Neural progenitor cell (in vitro differentiated cells): ENCODE results near the gene GBP2. TPM values are rescaled to one million over a fixed set of nuclear protein-coding genes. Genes with fewer than 3 reads are reported as not detected.
A peak's percentile ranks its signal among the peaks of the same experiment; 100 is the strongest.

ENCODE experiments used
- DNase-seq: peaks from one replicate; pipeline ENCODE4 v3.0.0-alpha.2; 2016; ENCODE audit warnings: low spot score
- H2AFZ ChIP-seq: fragments of 200-600 bp; sonication (generic); replicated peaks from 2 replicates; pipeline ENCODE4 v1.6.1; 2016; ENCODE audit warnings: antibody characterized with exemption
- H3F3A ChIP-seq: fragments of 200-600 bp; sonication (generic); 2 replicates; pipeline ENCODE4 v1.6.1; 2016; ENCODE audit warnings: antibody characterized with exemption, low read depth
- H3K27ac ChIP-seq: fragments of 200-600 bp; sonication (generic); 2 replicates; pipeline ENCODE4 v1.5.1; 2016; ENCODE audit warnings: mild to moderate bottlenecking
- H3K27me3 ChIP-seq: fragments of 200-600 bp; sonication (generic); 2 replicates; pipeline ENCODE4 v1.6.1; 2016; ENCODE audit warnings: mild to moderate bottlenecking, moderate library complexity
- H3K36me3 ChIP-seq: fragments of 200-600 bp; sonication (generic); 2 replicates; pipeline ENCODE4 v1.5.1; 2016
- H3K4me1 ChIP-seq: fragments of 200-600 bp; sonication (generic); 2 replicates; pipeline ENCODE4 v1.6.1; 2016; ENCODE audit warnings: mixed run types
- H3K4me2 ChIP-seq: fragments of 200-600 bp; sonication (generic); 2 replicates; pipeline ENCODE4 v1.6.1; 2016
- H3K4me3 ChIP-seq: fragments of 200-600 bp; sonication (generic); 2 replicates; pipeline ENCODE4 v1.5.1; 2016
- H3K79me2 ChIP-seq: fragments of 200-600 bp; sonication (generic); 2 replicates; pipeline ENCODE4 v1.6.1; 2016; ENCODE audit warnings: low read depth
- H3K9ac ChIP-seq: fragments of 200-600 bp; sonication (generic); 2 replicates; pipeline ENCODE4 v1.6.1; 2016
- H3K9me3 ChIP-seq: fragments of 200-600 bp; sonication (generic); 2 replicates; pipeline ENCODE4 v1.5.1; 2016; ENCODE audit warnings: low read depth
- H4K20me1 ChIP-seq: fragments of 200-600 bp; sonication (generic); 2 replicates; pipeline ENCODE4 v1.6.1; 2016; ENCODE audit warnings: low read depth
- H3K27ac Mint-ChIP-seq: 3 replicates; pipeline ENCODE4 v1.8.0; 2021; ENCODE audit warnings: mixed read lengths
- H3K27me3 Mint-ChIP-seq: 2 replicates; pipeline ENCODE4 v1.8.0; 2022; ENCODE audit warnings: low read depth, mild to moderate bottlenecking, inconsistent platforms, moderate library complexity, mixed read lengths; ENCODE audit not compliant: insufficient read depth
- H3K36me3 Mint-ChIP-seq: 3 replicates; pipeline ENCODE4 v1.8.0; 2021; ENCODE audit warnings: mixed read lengths
- H3K4me1 Mint-ChIP-seq: 3 replicates; pipeline ENCODE4 v1.8.0; 2021; ENCODE audit warnings: mixed read lengths
- H3K4me3 Mint-ChIP-seq: 3 replicates; pipeline ENCODE4 v1.8.0; 2021; ENCODE audit warnings: mild to moderate bottlenecking, moderate library complexity, mixed read lengths
- H3K9me3 Mint-ChIP-seq: 3 replicates; pipeline ENCODE4 v1.8.0; 2020; ENCODE audit warnings: mixed read lengths
- EZH2 ChIP-seq: fragments of 200-600 bp; sonication (generic); IDR thresholded peaks from 2 replicates; pipeline ENCODE4 v1.6.1; 2017; ENCODE audit warnings: antibody characterized with exemption, mild to moderate bottlenecking, moderate library complexity
- EZH2phosphoT487 ChIP-seq: fragments of 200-600 bp; sonication (generic); IDR thresholded peaks from 2 replicates; pipeline ENCODE4 v1.6.1; 2017; ENCODE audit warnings: antibody characterized with exemption
- total RNA-seq: library from RNA; depleted of rRNA; stranded (reverse); fragments of >200 nt; gene quantifications from 2 replicates; pipeline ENCODE4 v1.2.3, GENCODE V29; 2015; ENCODE audit warnings: low replicate concordance
- TF ChIP-seq, protein P1 (sequence below): fragments of 200-600 bp; sonication (generic); IDR thresholded peaks from 2 replicates; pipeline ENCODE4 v1.5.1; 2017; ENCODE audit warnings: antibody characterized with exemption, mild to moderate bottlenecking

GBP2 gene
- total RNA-seq, 1 donor from 2014 or later, result not detected

DNA sequence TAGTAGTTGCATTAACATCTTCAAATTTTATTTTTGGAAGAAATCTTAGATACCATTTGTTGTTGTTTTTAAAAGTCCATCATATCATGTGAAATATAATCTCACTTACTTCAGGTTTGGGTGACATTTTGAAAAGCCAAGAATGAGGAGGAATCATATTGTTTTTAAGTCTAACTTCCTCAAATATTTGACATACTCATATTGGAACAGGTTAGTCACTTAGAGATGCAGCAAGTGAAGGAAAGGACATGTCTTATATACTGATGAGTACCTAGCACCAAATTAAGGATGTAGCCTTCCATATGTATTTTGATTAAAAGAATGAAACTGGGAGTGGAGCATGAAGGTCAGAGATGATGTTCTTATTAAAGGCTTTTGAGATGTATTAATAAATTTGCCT is 23.9 kb downstream of the GBP2 start:
- no peak overlapping the region for H3K4me3 ChIP-seq
- no peaks in the 10 kb centered on the region for H3K9me3 Mint-ChIP-seq
- no peak for TF ChIP-seq EZH2
- TF ChIP-seq EZH2phosphoT487, result no peak
- TF ChIP-seq, protein P1, sequence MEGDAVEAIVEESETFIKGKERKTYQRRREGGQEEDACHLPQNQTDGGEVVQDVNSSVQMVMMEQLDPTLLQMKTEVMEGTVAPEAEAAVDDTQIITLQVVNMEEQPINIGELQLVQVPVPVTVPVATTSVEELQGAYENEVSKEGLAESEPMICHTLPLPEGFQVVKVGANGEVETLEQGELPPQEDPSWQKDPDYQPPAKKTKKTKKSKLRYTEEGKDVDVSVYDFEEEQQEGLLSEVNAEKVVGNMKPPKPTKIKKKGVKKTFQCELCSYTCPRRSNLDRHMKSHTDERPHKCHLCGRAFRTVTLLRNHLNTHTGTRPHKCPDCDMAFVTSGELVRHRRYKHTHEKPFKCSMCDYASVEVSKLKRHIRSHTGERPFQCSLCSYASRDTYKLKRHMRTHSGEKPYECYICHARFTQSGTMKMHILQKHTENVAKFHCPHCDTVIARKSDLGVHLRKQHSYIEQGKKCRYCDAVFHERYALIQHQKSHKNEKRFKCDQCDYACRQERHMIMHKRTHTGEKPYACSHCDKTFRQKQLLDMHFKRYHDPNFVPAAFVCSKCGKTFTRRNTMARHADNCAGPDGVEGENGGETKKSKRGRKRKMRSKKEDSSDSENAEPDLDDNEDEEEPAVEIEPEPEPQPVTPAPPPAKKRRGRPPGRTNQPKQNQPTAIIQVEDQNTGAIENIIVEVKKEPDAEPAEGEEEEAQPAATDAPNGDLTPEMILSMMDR, result no peak
- no peaks in the 10 kb centered on the region for H3F3A ChIP-seq
- H3K4me2 ChIP-seq, result no peak overlapping the region
- H3K36me3 ChIP-seq, result no peaks in the 10 kb centered on the region
- peaks cover 7% of the 10 kb centered on the region for H3K4me1 ChIP-seq
- H2AFZ ChIP-seq, result no peak overlapping the region
- no peak for DNase-seq
- H3K36me3 Mint-ChIP-seq, result no peaks in the 10 kb centered on the region
- H3K79me2 ChIP-seq, result no peaks in the 10 kb centered on the region
- H3K4me3 Mint-ChIP-seq, result no peak overlapping the region
- no peaks in the 10 kb centered on the region for H4K20me1 ChIP-seq
- H3K27ac Mint-ChIP-seq, result no peak overlapping the region
- no peaks in the 10 kb centered on the region for H3K27me3 ChIP-seq
- no peak overlapping the region for H3K9ac ChIP-seq
- no peak overlapping the region for H3K27ac ChIP-seq
- no peaks in the 10 kb centered on the region for H3K9me3 ChIP-seq
- no peaks in the 10 kb centered on the region for H3K4me1 Mint-ChIP-seq
- no peaks in the 10 kb centered on the region for H3K27me3 Mint-ChIP-seq

DNA sequence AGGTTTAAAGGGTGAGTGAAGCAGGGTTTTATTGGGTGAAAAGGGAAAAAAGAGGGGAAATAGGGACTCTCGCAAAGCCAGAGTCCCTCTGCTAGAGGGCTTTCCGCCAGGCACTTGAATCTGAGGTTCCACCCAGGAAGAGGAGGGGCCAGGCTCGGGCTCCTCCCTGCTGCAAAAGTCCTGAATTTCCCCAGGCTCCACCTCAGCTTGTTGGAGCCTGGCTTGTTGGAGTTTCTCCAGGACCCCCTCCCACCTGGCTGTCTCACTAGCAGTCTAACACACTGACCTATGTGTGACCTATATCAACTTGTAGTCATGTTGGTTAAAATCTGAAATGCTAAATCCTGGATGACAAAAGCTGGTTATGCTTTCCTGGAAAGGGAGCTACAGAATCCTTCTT is 25.5 kb downstream of the GBP2 start:
- no peak overlapping the region for H3K9ac ChIP-seq
- no peaks in the 10 kb centered on the region for H3K36me3 Mint-ChIP-seq
- H3K27ac ChIP-seq, result no peak overlapping the region
- DNase-seq, result no peak
- H3K4me1 Mint-ChIP-seq, result no peaks in the 10 kb centered on the region
- H3K9me3 Mint-ChIP-seq, result peaks cover 6% of the 10 kb centered on the region
- no peaks in the 10 kb centered on the region for H3K9me3 ChIP-seq
- H4K20me1 ChIP-seq, result no peaks in the 10 kb centered on the region
- no peaks in the 10 kb centered on the region for H3F3A ChIP-seq
- no peaks in the 10 kb centered on the region for H3K79me2 ChIP-seq
- TF ChIP-seq EZH2, result no peak
- TF ChIP-seq, protein P1, result no peak
- TF ChIP-seq EZH2phosphoT487, result no peak
- H3K27ac Mint-ChIP-seq, result no peak overlapping the region
- H3K36me3 ChIP-seq, result no peaks in the 10 kb centered on the region
- peaks cover 7% of the 10 kb centered on the region for H3K4me1 ChIP-seq
- no peak overlapping the region for H3K4me3 ChIP-seq
- H3K27me3 Mint-ChIP-seq, result no peaks in the 10 kb centered on the region
- H3K4me3 Mint-ChIP-seq, result no peak overlapping the region
- H2AFZ ChIP-seq, result peak overlapping the region; percentile 37
- no peaks in the 10 kb centered on the region for H3K27me3 ChIP-seq
- no peak overlapping the region for H3K4me2 ChIP-seq

DNA sequence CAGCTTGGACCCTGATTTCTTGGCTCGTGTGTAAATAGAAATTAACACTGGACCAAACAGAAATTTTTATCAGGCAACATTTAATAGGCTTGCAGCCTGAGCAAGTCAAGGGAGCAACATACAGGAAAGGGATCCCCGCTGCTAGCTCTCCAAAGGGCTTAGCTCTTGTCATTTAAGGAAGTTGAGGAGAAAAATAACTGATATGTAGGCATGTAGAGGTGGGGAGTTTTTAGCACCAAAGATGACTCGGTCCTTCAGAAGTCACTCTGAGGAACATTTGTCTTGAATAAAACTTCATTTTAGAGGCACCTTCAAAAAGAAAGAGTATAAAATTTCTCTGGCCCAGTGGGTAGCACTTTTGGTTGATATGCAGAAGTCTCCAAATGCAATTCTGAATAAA is 27.1 kb downstream of the GBP2 start:
- Histone ChIP-seq H3K36me3 (no peaks in the 10 kb centered on the region), H2AFZ (no peak overlapping the region), H3K4me1 (peaks cover 7% of the 10 kb centered on the region), H3K79me2 (no peaks in the 10 kb centered on the region), H3F3A (no peaks in the 10 kb centered on the region), H3K27ac (no peak overlapping the region), H3K9ac (no peak overlapping the region), H3K27me3 (no peaks in the 10 kb centered on the region), H3K4me2 (no peak overlapping the region), H3K9me3 (no peaks in the 10 kb centered on the region), H3K4me3 (no peak overlapping the region), H4K20me1 (no peaks in the 10 kb centered on the region)
- Mint-ChIP-seq H3K27ac (no peak overlapping the region), H3K9me3 (peaks cover 6% of the 10 kb centered on the region), H3K4me1 (no peaks in the 10 kb centered on the region), H3K27me3 (no peaks in the 10 kb centered on the region), H3K4me3 (no peak overlapping the region), H3K36me3 (no peaks in the 10 kb centered on the region)
- TF ChIP-seq EZH2phosphoT487 (no peak), EZH2 (no peak)
- TF ChIP-seq, protein P1, result no peak
- no peak for DNase-seq

DNA sequence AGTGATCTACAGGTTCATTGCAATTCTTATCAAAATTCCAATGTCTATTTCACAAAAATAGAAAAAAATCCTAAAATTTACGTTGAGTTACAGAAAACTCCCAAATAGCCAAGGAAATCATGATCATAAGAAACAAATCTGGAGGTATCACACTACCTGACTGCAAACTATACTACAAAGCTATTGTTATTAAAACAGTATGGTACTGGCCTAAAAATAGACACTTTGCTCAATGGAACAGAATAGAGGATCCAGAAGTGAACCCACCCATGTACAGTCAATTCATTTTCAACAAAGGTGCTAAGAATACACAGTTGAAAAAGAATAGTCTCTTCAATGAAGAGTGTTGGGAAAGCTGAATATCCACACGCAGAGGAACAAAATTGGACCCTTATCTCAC is 30.2 kb downstream of the GBP2 start:
- H3K9ac ChIP-seq, result no peak overlapping the region
- no peaks in the 10 kb centered on the region for H3K9me3 ChIP-seq
- Mint-ChIP-seq H3K9me3 (peaks cover 6% of the 10 kb centered on the region), H3K27ac (no peak overlapping the region), H3K27me3 (no peaks in the 10 kb centered on the region), H3K36me3 (no peaks in the 10 kb centered on the region), H3K4me1 (no peaks in the 10 kb centered on the region), H3K4me3 (no peak overlapping the region)
- TF ChIP-seq, protein P1, result no peak
- no peak overlapping the region for H2AFZ ChIP-seq
- DNase-seq, result no peak
- no peaks in the 10 kb centered on the region for H3K36me3 ChIP-seq
- H3K27ac ChIP-seq, result no peak overlapping the region
- H3F3A ChIP-seq, result no peaks in the 10 kb centered on the region
- H3K4me3 ChIP-seq, result no peak overlapping the region
- H3K4me1 ChIP-seq, result peaks cover under 1% of the 10 kb centered on the region
- no peaks in the 10 kb centered on the region for H3K79me2 ChIP-seq
- no peaks in the 10 kb centered on the region for H3K27me3 ChIP-seq
- H3K4me2 ChIP-seq, result no peak overlapping the region
- no peaks in the 10 kb centered on the region for H4K20me1 ChIP-seq
